Activated CD4-positive, alpha-beta memory T cell treated with anti-CD3 and anti-CD28 coated beads, Interleukin-2, amount 10 ng/mL, durations not matched to agents 7 days and 5 days (primary cell): ENCODE data around the gene SHMT1. TPM values are rescaled to one million over a fixed set of nuclear protein-coding genes. Genes with fewer than 3 reads are reported as not detected.

ENCODE experiments used
- CTCF ChIA-PET: fragments of 350-600 bp; sonication (Branson Sonifier 250); formaldehyde crosslinking; loops from one replicate; lab custom pipeline; 2021; ENCODE audit warnings: antibody characterized with exemption, inconsistent platforms; lab: Charles Lee
- POLR2A ChIA-PET: fragments of 350-600 bp; sonication (Branson Sonifier 250); formaldehyde crosslinking; loops from one replicate; lab custom pipeline; 2021; ENCODE audit warnings: antibody characterized with exemption; lab: Charles Lee
- DNase-seq: peaks from one replicate; pipeline ENCODE4 v3.0.0-alpha.2; 2020
- H3K27ac Mint-ChIP-seq: one replicate; pipeline ENCODE4 v1.8.0; 2021; ENCODE audit warnings: mild to moderate bottlenecking, mixed read lengths
- H3K27me3 Mint-ChIP-seq: one replicate; pipeline ENCODE4 v1.8.0; 2021; ENCODE audit warnings: mixed read lengths
- H3K36me3 Mint-ChIP-seq: one replicate; pipeline ENCODE4 v1.8.0; 2021; ENCODE audit warnings: low read depth, mixed read lengths
- H3K4me1 Mint-ChIP-seq: one replicate; pipeline ENCODE4 v1.8.0; 2021; ENCODE audit warnings: mixed read lengths
- H3K4me3 Mint-ChIP-seq: one replicate; pipeline ENCODE4 v1.8.0; 2021; ENCODE audit warnings: mild to moderate bottlenecking, mixed read lengths
- H3K9me3 Mint-ChIP-seq: one replicate; pipeline ENCODE4 v1.8.0; 2021; ENCODE audit warnings: mixed read lengths
- total RNA-seq, 2 experiments: library from RNA; stranded (reverse); gene quantifications; one replicate each; pipeline ENCODE4 v1.2.3, GENCODE V29; 2021

SHMT1 gene
- total RNA-seq, 2 experiments from 2014 or later, result 38.1 to 41.1 TPM

GRCh38 chr17:18285296-18285695 is 78.1 kb downstream of the SHMT1 start:
- Mint-ChIP-seq H3K27ac (no peak overlapping the region), H3K27me3 (no peaks in the 10 kb centered on the region), H3K4me3 (no peak overlapping the region), H3K4me1 (no peaks in the 10 kb centered on the region), H3K36me3 (peaks cover 69% of the 10 kb centered on the region), H3K9me3 (no peaks in the 10 kb centered on the region)
- ChIA-PET CTCF (interaction anchor here (0.8 kb wide), 1 partner anchor 13 kb away, joined by 4 read pairs; no protein-coding TSS in a partner anchor), POLR2A (interaction anchor here (1.3 kb wide), 1 partner anchor 9 kb away, joined by 4 read pairs; no protein-coding TSS in a partner anchor)
- no peak for DNase-seq

- H3K36me3 Mint-ChIP-seq, result peaks cover 55% of the 10 kb centered on the region
- H3K9me3 Mint-ChIP-seq, result no peaks in the 10 kb centered on the region
- ChIA-PET CTCF (no interaction called here), POLR2A (interaction anchor here (1.6 kb wide), 1 partner anchor 13 kb away, joined by 4 read pairs; no protein-coding TSS in a partner anchor)
- no peak overlapping the region for H3K27ac Mint-ChIP-seq
- DNase-seq, result no peak
- no peaks in the 10 kb centered on the region for H3K27me3 Mint-ChIP-seq
- H3K4me1 Mint-ChIP-seq, result no peaks in the 10 kb centered on the region
- no peak overlapping the region for H3K4me3 Mint-ChIP-seq
Observed at GRCh38 chr17:18281788-18282187, 81.6 kb downstream of the SHMT1 start.

- ChIA-PET POLR2A (interaction anchor here (0.5 kb wide), 1 partner anchor 169 kb away, joined by 3 read pairs; no protein-coding TSS in a partner anchor), CTCF (no interaction called here)
- DNase-seq, result no peak
- Mint-ChIP-seq H3K9me3 (no peaks in the 10 kb centered on the region), H3K27ac (no peak overlapping the region), H3K4me1 (no peaks in the 10 kb centered on the region), H3K36me3 (peaks cover 54% of the 10 kb centered on the region), H3K4me3 (no peak overlapping the region), H3K27me3 (no peaks in the 10 kb centered on the region)
Observed at GRCh38 chr17:18280766-18281371, 82.5 kb downstream of the SHMT1 start.

- Mint-ChIP-seq H3K4me1 (no peaks in the 10 kb centered on the region), H3K36me3 (peaks cover 50% of the 10 kb centered on the region), H3K27ac (no peak overlapping the region), H3K9me3 (no peaks in the 10 kb centered on the region), H3K4me3 (no peak overlapping the region), H3K27me3 (no peaks in the 10 kb centered on the region)
- POLR2A ChIA-PET, result interaction anchor here (0.5 kb wide), 1 partner anchor 169 kb away, joined by 3 read pairs; no protein-coding TSS in a partner anchor
- CTCF ChIA-PET, result no interaction called here
- DNase-seq, result no peak
Observed at GRCh38 chr17:18280249-18280648, 83.1 kb downstream of the SHMT1 start.

- Mint-ChIP-seq H3K4me3 (no peak overlapping the region), H3K27me3 (no peaks in the 10 kb centered on the region), H3K27ac (no peak overlapping the region), H3K9me3 (no peaks in the 10 kb centered on the region), H3K4me1 (no peaks in the 10 kb centered on the region), H3K36me3 (peaks cover 41% of the 10 kb centered on the region)
- ChIA-PET POLR2A (no interaction called here), CTCF (interaction anchor here (0.7 kb wide), 1 partner anchor 87 kb away, joined by 3 read pairs; no protein-coding TSS in a partner anchor)
- no peak for DNase-seq
Observed at GRCh38 chr17:18278867-18279266, 84.5 kb downstream of the SHMT1 start.

Other genes with a start within 250 kb of the SHMT1 start
- gene ALKBH5, start 179.7 kb downstream of the SHMT1 start, total RNA-seq, result 100 to 1,000 TPM; 118 to 125 TPM
- gene LLGL1, start 137.9 kb downstream of the SHMT1 start, total RNA-seq, result 10 to 100 TPM; 22.8 to 22.9 TPM
- 100 to 1,000 TPM; 336 TPM for gene FLII, start 104.8 kb downstream of the SHMT1 start, total RNA-seq
- 10 to 100 TPM in 1 of 2 experiments, 1 to 10 TPM in 1; 9.2 to 10.9 TPM for gene MIEF2, start 102.9 kb downstream of the SHMT1 start, total RNA-seq
- gene TOP3A, start 48.6 kb downstream of the SHMT1 start, total RNA-seq, result 10 to 100 TPM; 51.4 to 54.9 TPM
- gene SMCR8, start 48.3 kb downstream of the SHMT1 start, total RNA-seq, result 10 to 100 TPM; 27.0 to 27.9 TPM
- gene EVPLL, start 14.2 kb upstream of the SHMT1 start, total RNA-seq, result not detected
- gene LGALS9C, start 113.2 kb upstream of the SHMT1 start, total RNA-seq, result 1 to 10 TPM; 3.0 to 3.6 TPM